HG03045 (cell line): ENCODE measurements around the gene MRPS25.
"Not testable (repeated sequence)": the region's sequence is repeated elsewhere in the genome, so short reads cannot be mapped to it uniquely, and the experiment has no call there.

Experiments used
- ATAC-seq: cut with Tn5 transposase; IDR thresholded peaks from one replicate; pipeline ENCODE4 v1.9.1; 2021; ENCODE audit warnings: mild to moderate bottlenecking, moderate library complexity; ENCODE audit not compliant: unreplicated experiment

The MRPS25 gene

DNA sequence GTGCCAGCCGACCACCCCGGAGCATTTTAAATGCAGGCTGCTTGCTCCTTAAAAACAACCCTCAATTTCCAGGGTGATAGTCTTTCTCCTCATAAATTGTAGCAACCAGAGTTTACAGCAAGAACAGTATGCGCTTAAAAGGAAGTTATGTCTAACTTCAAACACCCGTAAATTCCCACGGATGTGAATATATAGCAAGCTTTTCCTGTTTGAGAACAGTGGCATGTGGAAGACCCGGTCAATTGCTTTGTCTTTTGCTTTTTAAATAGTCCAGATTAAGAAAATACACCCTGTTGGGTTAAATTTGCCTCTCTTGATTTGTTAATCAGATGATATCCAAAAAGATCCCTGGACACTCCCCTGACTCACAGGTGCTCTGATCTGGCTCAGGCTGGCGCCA is 20.8 kb downstream of the MRPS25 start:
- no peak for ATAC-seq

DNA sequence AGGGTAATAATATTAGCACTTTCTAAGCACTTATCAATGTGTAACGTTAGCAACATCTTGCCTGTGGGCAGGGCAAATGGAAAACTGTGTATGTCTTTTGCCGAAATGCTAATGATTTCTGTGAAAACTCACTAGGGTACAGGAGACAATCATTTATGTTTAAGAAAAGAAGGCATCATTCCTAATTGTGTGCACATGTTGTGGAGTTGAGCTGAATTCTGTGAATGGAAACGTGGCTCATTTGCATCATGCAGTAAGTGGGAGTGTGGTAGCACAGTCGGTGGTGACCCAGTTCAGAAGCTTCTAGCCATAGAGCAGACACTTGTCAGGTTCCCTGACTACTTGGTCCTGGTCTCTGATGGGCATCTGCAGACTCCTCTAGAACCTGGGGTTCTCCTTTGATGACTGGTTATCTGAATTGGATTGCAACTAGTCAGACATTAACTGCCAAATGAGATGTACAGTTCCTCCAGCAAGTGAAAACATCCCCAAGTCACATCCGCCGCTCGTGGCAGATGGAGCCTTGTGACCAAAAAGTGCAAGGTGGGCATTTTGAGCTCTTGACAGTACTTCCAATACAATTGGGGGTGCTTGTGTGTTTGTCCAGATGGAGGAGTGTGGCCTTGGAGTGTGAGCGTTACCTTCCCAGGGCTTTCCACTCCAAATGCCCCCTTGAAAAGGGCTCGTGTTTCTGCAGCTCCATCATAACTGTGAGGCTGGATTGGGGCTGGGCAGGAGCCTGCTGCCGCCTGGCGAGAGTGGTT is 21.5 kb downstream of the MRPS25 start:
- ATAC-seq, result no peak

DNA sequence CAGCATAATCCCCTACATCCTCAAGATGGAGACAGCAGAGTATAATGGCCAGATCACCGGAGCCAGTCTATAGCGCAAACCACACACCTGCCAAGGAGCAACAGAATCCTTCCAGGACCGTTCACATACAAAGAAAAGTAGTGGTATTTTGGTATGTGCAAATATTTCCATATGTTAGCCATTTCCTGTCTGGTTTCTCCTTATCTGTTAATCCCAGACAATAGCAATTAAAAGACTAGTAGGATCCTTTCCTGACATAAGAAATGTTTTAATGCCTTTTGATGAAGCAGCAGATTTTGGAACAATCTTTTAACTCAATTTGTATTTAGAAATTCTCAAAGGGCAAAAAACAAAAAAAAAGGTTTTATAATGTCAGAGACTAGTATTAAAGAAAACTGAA is 22.2 kb downstream of the MRPS25 start:
- ATAC-seq, result no peak

DNA sequence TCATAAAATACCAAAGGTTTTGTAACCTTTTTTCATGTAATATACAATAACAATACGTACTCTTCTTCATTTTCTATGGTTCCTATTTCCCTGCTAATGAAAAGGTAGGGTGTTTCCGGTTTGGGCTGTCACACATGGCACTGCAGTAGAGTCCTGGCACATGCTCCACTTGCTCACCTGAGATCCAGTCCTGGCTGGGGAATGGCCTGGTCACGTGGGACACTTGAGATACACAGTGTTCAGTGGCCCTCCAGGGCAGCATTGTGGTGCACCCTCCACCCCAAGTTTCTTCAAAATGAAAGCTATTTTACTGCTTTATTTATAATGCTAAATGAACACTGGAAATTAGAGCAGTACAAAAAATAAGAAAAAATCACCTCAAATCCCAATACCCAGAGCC is 23.2 kb downstream of the MRPS25 start:
- no peak for ATAC-seq

DNA sequence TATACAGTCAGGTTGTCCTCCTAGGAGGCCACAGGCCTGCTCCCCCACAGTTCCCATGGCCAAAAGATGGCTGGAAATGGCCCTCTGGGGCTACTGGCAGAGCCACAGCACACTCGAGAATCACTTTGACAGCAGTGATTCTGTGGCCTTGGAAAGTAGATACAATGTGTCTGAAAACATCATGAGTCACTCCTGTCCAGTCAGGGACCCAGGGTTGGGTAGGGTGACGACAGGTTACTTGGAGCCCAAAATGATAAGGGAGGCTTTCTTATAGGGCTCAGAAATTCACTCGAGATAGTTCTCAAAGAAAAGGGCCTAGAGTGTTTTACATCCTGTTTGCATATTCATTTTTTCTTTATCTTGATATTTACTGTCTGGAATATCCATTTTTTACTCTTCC is 24.3 kb downstream of the MRPS25 start:
- no peak for ATAC-seq

DNA sequence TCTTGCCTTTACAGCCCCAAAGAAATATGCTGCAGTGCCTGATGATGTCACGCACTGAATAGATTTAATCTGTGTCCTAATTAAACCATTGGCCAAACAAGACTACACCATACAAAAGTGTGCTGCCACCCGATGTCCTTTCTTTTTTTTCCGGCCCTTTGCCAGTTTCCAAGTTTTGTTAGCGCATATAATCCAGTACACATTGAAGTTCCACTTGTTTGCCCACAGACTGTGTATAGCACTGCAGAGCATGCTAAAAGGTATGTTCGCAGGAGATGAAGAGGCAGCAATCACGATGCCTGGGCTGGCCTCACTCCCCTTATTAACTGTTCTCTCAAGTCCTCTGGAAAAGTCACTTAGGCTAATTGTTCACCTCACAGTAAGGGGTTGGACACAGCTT is 26.8 kb downstream of the MRPS25 start:
- ATAC-seq, result no peak

DNA sequence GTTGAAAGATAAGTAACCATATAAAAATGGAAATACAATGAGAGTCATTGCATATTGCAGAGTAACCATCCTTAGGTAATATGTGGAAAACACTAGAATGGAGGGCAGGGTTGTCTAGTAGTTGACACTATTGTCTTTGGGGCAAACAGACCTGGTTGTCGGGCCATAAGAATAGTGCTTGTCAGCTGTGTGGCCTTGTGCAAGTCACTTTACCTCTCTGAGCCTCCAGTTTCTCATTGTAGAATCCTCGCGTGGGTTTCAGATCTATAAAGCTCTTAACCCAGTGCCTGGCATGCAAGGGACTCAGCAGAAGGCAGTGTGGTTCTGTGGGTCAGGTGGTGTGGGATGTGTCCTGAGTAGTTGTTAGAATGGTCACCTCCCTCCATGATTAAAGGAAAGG is 32.0 kb downstream of the MRPS25 start:
- ATAC-seq, result no peak

DNA sequence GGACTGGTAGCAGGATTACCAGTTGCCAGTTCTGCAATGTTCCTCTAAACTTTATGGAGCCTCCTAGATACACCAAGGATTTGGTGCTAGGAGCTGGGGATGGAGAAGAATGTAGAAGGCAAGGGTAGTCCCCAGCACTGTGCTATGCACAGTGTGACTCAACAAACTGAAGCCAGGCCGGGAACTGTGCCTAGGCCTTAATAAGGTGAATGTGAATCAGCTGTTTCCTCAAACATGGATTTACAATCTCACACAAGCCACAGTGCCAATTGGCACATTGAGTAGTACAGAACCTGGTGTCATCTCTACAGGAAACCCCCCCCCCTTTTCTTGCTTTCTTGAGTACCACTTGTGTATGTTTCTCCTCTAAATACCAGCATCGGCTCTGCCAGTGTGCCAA is 32.5 kb downstream of the MRPS25 start:
- no peak for ATAC-seq

DNA sequence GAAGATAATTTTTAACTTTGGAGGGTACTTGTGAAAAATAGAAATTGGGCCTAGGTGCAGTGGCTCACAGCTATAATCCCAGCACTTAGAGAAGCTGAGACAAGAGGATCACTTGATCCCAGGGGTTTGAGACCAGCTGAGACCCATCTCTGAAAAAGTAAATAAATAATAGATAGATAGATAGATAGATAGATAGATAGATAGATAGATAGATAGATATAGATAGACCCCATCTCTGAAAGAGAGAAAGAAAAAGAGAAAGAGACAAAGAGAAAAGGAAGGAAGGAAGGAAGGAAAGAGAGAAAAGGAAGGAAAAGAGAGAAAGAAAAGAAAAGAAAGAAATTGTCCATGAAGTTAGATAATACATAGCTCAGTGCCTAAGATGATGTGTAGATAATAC is 35.5 kb downstream of the MRPS25 start:
- ATAC-seq, result no peak

DNA sequence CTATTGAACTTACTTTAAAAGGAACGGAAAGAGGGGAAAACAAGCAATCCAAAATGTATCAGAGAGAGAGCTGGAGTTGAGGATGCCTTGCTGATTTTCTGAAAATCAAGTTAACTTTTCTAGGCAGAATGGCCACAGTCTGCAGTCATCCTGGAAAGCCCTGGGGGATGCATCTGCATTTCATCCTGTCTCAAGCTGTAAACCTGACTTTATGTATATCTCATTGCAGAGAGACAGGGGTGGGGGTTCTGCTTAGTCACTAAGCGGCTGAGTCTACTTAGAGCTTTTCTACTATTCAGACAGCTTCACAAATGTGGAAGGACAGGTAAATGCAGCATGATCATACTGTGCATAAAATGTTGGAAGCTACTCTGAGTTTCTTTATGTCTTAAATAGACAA is 41.4 kb downstream of the MRPS25 start:
- ATAC-seq, result no peak

DNA sequence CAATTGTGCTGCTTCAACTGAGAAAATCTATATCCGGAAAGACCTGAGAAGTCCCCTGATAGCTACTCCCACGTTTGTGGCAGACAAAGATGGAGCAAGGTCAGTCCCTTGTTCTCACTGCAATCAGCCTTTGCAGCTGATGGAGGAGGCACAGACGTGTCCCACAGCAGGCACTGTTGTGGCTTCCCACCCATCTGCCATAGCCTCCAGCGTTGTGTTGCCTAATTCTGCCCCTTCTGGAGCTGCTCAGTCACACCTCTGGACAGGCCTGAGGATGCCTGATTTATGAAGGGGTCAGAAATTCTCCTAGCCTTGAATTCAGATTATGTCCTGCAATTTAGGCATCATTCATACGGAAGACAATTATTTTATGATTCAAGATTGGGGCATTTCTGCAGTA is 41.9 kb downstream of the MRPS25 start:
- ATAC-seq, result no peak

DNA sequence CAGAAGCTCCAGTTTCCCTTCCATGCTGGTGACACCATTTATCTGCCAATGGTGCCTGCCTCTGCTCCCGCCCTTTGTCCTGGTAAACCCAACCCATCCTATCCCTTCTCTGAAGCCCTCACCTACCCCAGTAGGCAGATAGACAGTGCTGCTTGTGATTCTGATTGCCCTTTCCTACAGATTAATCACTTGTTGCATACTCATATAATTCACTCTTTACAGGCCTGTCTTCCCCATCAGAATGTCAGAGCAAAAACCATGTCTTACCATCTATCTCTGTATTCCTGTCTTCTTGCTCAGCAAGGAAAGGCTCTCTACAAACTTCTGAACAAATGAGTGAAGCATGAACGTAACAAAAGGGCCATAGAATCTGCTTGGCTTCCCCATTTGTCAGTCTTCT is 47.9 kb downstream of the MRPS25 start:
- ATAC-seq, result no peak

DNA sequence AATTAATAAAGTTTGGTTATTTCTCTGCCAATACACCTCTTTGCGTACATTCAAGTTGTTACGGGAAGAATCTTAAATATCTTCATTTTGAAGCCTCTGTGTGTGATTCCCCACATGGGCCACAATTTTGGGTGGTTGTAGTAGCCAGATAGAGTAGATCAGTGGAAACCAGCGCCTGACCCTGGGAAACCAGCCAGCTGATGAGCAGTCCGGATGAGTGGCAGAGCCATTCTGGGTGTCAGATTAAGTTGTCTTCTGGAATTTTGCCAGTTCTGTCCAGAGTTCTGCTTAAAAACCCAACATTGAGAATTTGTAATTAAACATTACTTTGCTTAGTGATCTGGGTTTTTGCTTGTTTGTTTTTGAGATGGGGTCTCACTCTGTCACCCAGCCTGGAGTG is 49.7 kb downstream of the MRPS25 start:
- no peak for ATAC-seq

DNA sequence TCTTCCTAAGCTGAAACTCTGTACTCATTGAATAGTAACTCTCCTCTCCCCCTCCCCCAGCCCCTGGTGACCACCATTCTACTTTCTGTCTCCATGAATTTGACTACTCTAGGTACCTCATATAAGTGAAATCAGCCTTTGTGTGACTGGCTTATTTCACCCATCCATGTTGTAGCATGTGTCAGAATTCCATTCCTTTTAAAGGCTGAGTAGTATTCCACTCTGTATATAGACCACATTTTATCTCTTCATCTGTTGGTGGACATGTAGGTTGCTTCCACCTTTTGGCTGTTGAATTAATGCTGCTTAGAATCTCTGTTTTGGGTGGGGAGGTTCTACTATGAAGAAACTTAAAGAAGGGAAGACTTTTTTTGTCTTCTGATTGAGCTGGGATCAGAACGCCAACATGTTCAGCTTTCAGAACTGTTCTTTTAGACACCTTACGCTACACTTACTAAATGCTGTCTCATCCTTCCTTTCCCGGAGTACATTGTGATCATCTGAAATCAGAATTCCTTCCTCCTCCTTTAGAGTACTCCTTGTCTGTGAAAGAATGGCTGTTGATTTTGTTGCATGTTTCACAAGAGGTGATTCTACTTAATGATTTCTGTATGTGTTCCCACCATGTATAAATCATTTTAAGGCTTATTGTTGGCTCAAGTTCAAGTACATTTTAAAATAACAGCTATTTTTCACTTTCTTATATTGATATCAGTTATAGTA is 50.3 kb downstream of the MRPS25 start:
- ATAC-seq, result no peak

DNA sequence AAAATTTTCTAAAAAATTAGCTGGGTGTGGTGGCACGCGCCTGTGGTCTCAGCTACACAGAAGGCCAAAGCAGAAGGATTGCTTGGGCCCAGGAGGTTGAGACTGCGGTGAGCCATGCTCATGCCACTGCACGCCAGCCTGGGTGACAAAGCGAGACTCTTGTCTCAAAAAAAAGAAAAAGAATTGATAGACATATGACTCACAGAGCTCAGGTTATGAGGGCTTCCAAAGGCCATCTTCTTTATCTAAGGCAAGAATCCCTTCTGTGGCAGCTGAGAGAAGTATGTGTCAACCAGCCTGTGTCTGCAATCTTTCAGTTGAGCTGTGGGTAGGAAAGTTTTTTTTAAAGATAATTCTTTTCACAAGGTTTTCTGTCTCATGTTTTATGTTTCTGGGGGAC is 53.9 kb downstream of the MRPS25 start:
- ATAC-seq, result no peak

DNA sequence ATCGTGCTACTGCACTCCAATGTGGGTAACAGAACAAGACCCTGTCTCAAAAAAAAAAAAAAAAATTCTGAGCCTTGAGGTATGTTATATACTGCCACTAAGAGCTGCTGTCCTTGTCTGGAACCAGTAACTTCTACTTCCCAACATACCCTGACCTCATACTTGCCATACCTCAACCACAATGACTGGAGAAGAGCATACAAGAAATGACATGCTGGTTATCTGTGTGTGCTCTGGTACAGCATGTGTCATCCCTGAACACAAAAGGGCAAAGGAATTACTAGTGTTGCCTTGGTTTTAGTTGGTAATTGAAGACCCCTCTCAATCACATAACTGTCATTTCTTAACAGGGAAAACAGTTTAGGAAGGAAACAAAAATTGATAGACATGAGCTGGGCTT is 54.5 kb downstream of the MRPS25 start:
- ATAC-seq, result no peak

DNA sequence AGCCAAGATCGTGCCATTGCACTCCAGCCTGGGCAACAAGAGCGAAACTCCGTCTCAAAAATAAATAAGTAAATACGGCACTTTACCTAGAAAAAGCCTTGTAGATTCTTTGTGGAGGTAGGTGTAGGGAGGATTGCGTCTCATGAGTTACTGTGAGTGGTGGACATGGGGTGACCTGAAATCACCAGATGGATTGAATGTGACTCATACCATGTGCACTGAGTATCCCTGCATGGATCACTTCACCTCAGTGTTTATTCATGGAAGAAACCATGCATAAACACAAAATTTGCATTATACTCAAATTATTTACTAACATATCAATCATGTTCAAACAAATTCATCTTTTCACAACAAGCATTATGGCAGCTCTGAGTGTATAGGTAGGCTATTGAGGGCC is 55.9 kb downstream of the MRPS25 start:
- no peak for ATAC-seq

DNA sequence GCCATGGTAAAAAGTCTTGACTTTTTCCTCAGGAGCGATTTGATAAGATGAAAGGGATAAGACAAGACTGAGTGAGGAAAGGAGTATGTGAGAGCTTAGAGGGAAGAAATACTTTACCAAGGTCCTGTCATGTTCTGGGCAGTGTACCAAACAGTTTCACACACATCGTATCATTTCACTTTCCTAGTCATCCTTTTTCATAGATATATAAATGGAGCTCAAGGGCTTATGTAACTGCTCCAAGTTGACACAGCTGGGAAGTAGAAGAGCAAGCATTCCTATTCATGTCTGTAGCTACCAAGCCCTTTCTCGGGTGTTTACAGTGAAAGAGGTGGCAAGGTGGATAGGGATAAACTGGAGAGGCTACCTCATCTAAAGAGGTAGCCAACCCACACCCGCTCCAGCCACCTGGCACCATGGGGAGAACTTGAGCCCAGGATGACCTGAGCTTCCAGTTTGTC is 57.4 kb downstream of the MRPS25 start:
- no peak for ATAC-seq

DNA sequence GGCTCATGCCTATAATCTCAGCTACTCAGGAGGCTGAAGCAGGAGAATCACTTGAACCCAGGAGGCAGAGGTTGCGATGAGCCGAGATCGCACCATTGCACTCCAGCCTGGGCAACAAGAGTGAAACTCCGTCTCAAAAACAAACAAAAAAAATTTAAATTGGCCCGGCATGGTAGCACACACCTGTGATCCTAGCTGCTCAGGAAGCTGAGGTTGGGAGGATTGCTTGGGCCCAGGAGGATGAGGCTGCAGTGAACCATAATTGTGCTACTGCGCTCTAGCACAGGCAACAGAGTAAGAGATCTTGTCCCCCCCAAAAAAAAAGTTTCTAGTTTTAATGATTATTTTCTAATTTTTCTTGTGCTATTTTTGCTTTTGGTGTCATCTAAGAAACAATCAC is 65.9 kb downstream of the MRPS25 start:
- not testable (repeated sequence) for ATAC-seq
